Motor neuron (in vitro differentiated cells): Measurements from ENCODE around the gene CHMP5. TPM values are rescaled to one million over a fixed set of nuclear protein-coding genes. Genes with fewer than 3 reads are reported as not detected.

Experiments
- ATAC-seq, 8 experiments: fragments of 200-7000 bp; cut with Tn5 transposase; replicated peaks in 6 of 8; 2 replicates each; pipeline ENCODE4 v1.8.0; 2021; ENCODE audit warnings: mild to moderate bottlenecking in 8 of 8, moderate library complexity in 8 of 8
- H3K27ac ChIP-seq, 2 donors: fragments of 250-450 bp; sonication (Bioruptor Pico); 2 replicates each; pipeline ENCODE4 v1.9.0; 2021; ENCODE audit warnings: antibody characterized with exemption in 2 of 2, mild to moderate bottlenecking in 2 of 2, moderate library complexity in 1 of 2
- H3K4me1 ChIP-seq, 2 donors: fragments of 250-450 bp; sonication (Bioruptor Pico); replicated peaks in 1 of 2; 2 replicates each; pipeline ENCODE4 v1.6.1; 2021; ENCODE audit warnings: antibody characterized with exemption in 2 of 2, mild to moderate bottlenecking in 2 of 2, moderate library complexity in 1 of 2
- H3K4me3 ChIP-seq, 5 donors: fragments of 250-450 bp; sonication (Bioruptor Pico); 2 replicates each; pipeline ENCODE4 v1.9.0; 2021; ENCODE audit warnings: antibody characterized with exemption in 5 of 5, mild to moderate bottlenecking in 5 of 5, moderate library complexity in 4 of 5
- WGBS, 10 experiments: fragments of 450-650 bp; shearing (Covaris generic); methylation state at CpG; one replicate each; pipeline ENCODE4 v1.0.0; 2022; 5-methylcytosine and 5-hydroxymethylcytosine counted together
- in situ Hi-C, 9 experiments: fragments of 400-800 bp; cut with MboI; loops; one replicate each; pipeline ENCODE4 v1.15.0; 2021; ENCODE audit warnings: low sequenced_read_pairs in 9 of 9, low pct_unique_long_range_greater_than_20kb in 2 of 9; ENCODE audit not compliant: unreplicated experiment in 9 of 9
- total RNA-seq, 8 experiments: library from RNA; unstranded; fragments of 300-600 nt; gene quantifications; 2 replicates each; pipeline versions ENCODE4 v1.2.3 to v1.2.4, GENCODE V29; 2022

The CHMP5 gene
- total RNA-seq, 8 experiments from 2014 or later, result 65.7 to 130 (median 93.4) TPM

GRCh38 chr9:33230756-33231622 is 33.9 kb upstream of the CHMP5 start:
- ATAC-seq, result no peak
- no peak overlapping the region for H3K4me3 ChIP-seq
- in situ Hi-C loops, result loop anchor here in 2 of 9 experiments (10.0 to 25.0 kb wide), 2 partner anchors 144 to 156 kb away; partner anchors contain the start of gene SMU1 (in 2 of the 2)
- H3K4me1 ChIP-seq, result no peaks in the 10 kb centered on the region
- H3K27ac ChIP-seq, result no peak overlapping the region
- 52 to 93% (median 81%) methylated on average over 2 to 12 of the region's 13 CpGs; no CpG with 5 or more reads in 1 of the 10 experiments for WGBS, 10 experiments

GRCh38 chr9:33231623-33231942 is 33.3 kb upstream of the CHMP5 start:
- H3K4me1 ChIP-seq, result no peaks in the 10 kb centered on the region
- ATAC-seq, result no peak
- in situ Hi-C loops, result loop anchor here in 2 of 9 experiments (10.0 to 25.0 kb wide), 2 partner anchors 144 to 157 kb away; partner anchors contain the start of gene SMU1 (in 2 of the 2)
- no peak overlapping the region for H3K27ac ChIP-seq
- H3K4me3 ChIP-seq, result no peak overlapping the region
- WGBS, 10 experiments, result 14 to 100% (median 63%) methylated on average over 1 to 2 of the region's 2 CpGs; no CpG with 5 or more reads in 2 of the 10 experiments

- Histone ChIP-seq H3K4me3 (no peak overlapping the region), H3K27ac (no peak overlapping the region), H3K4me1 (no peaks in the 10 kb centered on the region)
- no peak for ATAC-seq
- WGBS, 10 experiments, result 61 to 100% (median 86%) methylated on average over 1 to 6 of the region's 6 CpGs
- in situ Hi-C loops, result loop anchor here in 2 of 9 experiments (10.0 to 25.0 kb wide), 2 partner anchors 146 to 158 kb away; partner anchors contain the start of gene SMU1 (in 2 of the 2)
Observed at GRCh38 chr9:33232815-33233214, 32.0 kb upstream of the CHMP5 start.

GRCh38 chr9:33233626-33234342 is 31.1 kb upstream of the CHMP5 start:
- no peaks in the 10 kb centered on the region for H3K4me1 ChIP-seq

GRCh38 chr9:33234511-33235467 is 30.1 kb upstream of the CHMP5 start:
- Histone ChIP-seq H3K27ac (no peak overlapping the region), H3K4me1 (no peaks in the 10 kb centered on the region), H3K4me3 (no peak overlapping the region)
- no peak for ATAC-seq
- in situ Hi-C loops, result loop anchor here in 2 of 9 experiments (10.0 to 25.0 kb wide), 2 partner anchors 147 to 160 kb away; partner anchors contain the start of gene SMU1 (in 2 of the 2)
- WGBS, 10 experiments, result 17 to 100% (median 74%) methylated on average over 1 to 6 of the region's 9 CpGs; no CpG with 5 or more reads in 1 of the 10 experiments

More at GRCh38 chr9:33233626-33234342, 31.1 kb upstream of the CHMP5 start:
- ATAC-seq, result peak in 4 of 8 experiments; percentile 18 to 95 (median 94)
- 71% methylated on average over 1 of the region's 1 CpG; no CpG with 5 or more reads in 9 of the 10 experiments for WGBS, 10 experiments
- Histone ChIP-seq H3K27ac (no peak overlapping the region), H3K4me3 (no peak overlapping the region)
- in situ Hi-C loops, result loop anchor here in 2 of 9 experiments (10.0 to 25.0 kb wide), 2 partner anchors 146 to 159 kb away; partner anchors contain the start of gene SMU1 (in 2 of the 2)

- Histone ChIP-seq H3K4me3 (no peak overlapping the region), H3K4me1 (no peaks in the 10 kb centered on the region), H3K27ac (no peak overlapping the region)
- ATAC-seq, result no peak
- 40 to 100% (median 72%) methylated on average over 1 to 3 of the region's 3 CpGs; no CpG with 5 or more reads in 3 of the 10 experiments for WGBS, 10 experiments
- in situ Hi-C loops, result loop anchor here in 2 of 9 experiments (10.0 to 25.0 kb wide), 2 partner anchors 149 to 162 kb away; partner anchors contain the start of gene SMU1 (in 2 of the 2)
Observed at GRCh38 chr9:33236571-33236970, 28.3 kb upstream of the CHMP5 start.

- Histone ChIP-seq H3K4me3 (no peak within 1 kb of the TSS), H3K27ac (no peak within 1 kb of the TSS), H3K4me1 (no peaks in the 10 kb centered on the region)
- WGBS, 10 experiments, result 43 to 79% (median 69%) methylated on average over 2 to 7 of the region's 7 CpGs; no CpG with 5 or more reads in 6 of the 10 experiments
- ATAC-seq, result no peak
- in situ Hi-C loops, result loop anchor here in 2 of 9 experiments (10.0 to 25.0 kb wide), 2 partner anchors 153 to 165 kb away; partner anchors contain the start of gene SMU1 (in 2 of the 2)
Observed at GRCh38 chr9:33239921-33240320, 24.9 kb upstream of the CHMP5 start, which contains the start of gene SPINK4. Gene SPINK4 (plus strand): TSS chr9:33240167. CDS start chr9:33240209, 42 bp downstream.

GRCh38 chr9:33241298-33241697 is 23.6 kb upstream of the CHMP5 start:
- in situ Hi-C loops, result loop anchor here in 1 of 9 experiments (25.0 kb wide), 1 partner anchor 154 kb away; the partner anchor contains the start of gene SMU1
- WGBS, 10 experiments, result 60 to 81% (median 75%) methylated on average over 1 to 4 of the region's 5 CpGs; no CpG with 5 or more reads in 6 of the 10 experiments
- Histone ChIP-seq H3K4me1 (no peaks in the 10 kb centered on the region), H3K27ac (no peak overlapping the region), H3K4me3 (no peak overlapping the region)
- ATAC-seq, result peak in 1 of 8 experiments; percentile 20

- WGBS, 10 experiments, result 38 to 100% (median 79%) methylated on average over 2 to 6 of the region's 6 CpGs
- H3K4me3 ChIP-seq, result no peak overlapping the region
- no peak overlapping the region for H3K27ac ChIP-seq
- H3K4me1 ChIP-seq, result no peaks in the 10 kb centered on the region
- in situ Hi-C loops, result loop anchor here in 1 of 9 experiments (25.0 kb wide), 1 partner anchor 155 kb away; the partner anchor contains the start of gene SMU1
- no peak for ATAC-seq
Observed at GRCh38 chr9:33242609-33243134, 22.2 kb upstream of the CHMP5 start.

GRCh38 chr9:33244137-33244784 is 20.6 kb upstream of the CHMP5 start:
- no peak for ATAC-seq
- 76 to 100% (median 87%) methylated on average over 3 to 7 of the region's 9 CpGs; no CpG with 5 or more reads in 4 of the 10 experiments for WGBS, 10 experiments
- Histone ChIP-seq H3K4me3 (no peak overlapping the region), H3K27ac (no peak overlapping the region), H3K4me1 (no peaks in the 10 kb centered on the region)
- in situ Hi-C loops, result loop anchor here in 1 of 9 experiments (25.0 kb wide), 1 partner anchor 157 kb away; the partner anchor contains the start of gene SMU1

GRCh38 chr9:33245341-33245740 is 19.5 kb upstream of the CHMP5 start:
- 60 to 100% (median 90%) methylated on average over 1 to 2 of the region's 2 CpGs; no CpG with 5 or more reads in 3 of the 10 experiments for whole genome bisulfite sequencing, 10 experiments
- no peak for ATAC-seq
- in situ Hi-C loops, result loop anchor here in 1 of 9 experiments (25.0 kb wide), 1 partner anchor 158 kb away; the partner anchor contains the start of gene SMU1

More at GRCh38 chr9:33245341-33245740, 19.5 kb upstream of the CHMP5 start:
- Histone ChIP-seq H3K4me3 (no peak overlapping the region), H3K27ac (no peak overlapping the region), H3K4me1 (no peaks in the 10 kb centered on the region)
